Measurements from ENCODE around the gene ANKIB1. TPM values are rescaled to one million over a fixed set of nuclear protein-coding genes. Genes with fewer than 3 reads are reported as not detected.

ANKIB1 gene, protein sequence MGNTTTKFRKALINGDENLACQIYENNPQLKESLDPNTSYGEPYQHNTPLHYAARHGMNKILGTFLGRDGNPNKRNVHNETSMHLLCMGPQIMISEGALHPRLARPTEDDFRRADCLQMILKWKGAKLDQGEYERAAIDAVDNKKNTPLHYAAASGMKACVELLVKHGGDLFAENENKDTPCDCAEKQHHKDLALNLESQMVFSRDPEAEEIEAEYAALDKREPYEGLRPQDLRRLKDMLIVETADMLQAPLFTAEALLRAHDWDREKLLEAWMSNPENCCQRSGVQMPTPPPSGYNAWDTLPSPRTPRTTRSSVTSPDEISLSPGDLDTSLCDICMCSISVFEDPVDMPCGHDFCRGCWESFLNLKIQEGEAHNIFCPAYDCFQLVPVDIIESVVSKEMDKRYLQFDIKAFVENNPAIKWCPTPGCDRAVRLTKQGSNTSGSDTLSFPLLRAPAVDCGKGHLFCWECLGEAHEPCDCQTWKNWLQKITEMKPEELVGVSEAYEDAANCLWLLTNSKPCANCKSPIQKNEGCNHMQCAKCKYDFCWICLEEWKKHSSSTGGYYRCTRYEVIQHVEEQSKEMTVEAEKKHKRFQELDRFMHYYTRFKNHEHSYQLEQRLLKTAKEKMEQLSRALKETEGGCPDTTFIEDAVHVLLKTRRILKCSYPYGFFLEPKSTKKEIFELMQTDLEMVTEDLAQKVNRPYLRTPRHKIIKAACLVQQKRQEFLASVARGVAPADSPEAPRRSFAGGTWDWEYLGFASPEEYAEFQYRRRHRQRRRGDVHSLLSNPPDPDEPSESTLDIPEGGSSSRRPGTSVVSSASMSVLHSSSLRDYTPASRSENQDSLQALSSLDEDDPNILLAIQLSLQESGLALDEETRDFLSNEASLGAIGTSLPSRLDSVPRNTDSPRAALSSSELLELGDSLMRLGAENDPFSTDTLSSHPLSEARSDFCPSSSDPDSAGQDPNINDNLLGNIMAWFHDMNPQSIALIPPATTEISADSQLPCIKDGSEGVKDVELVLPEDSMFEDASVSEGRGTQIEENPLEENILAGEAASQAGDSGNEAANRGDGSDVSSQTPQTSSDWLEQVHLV
- total RNA-seq (10 to 100 TPM; 71.0 to 75.1 TPM), polyA plus RNA-seq (10 to 100 TPM; 12.0 to 17.0 TPM)
- long read RNA-seq, donor 1, partial matches to known transcripts: 12 of 25 reads
- long read RNA-seq, donor 1, other reads (novel, unspliced or antisense): 13 of 25 reads
- long read RNA-seq, donor 2, full-length matches to known transcripts: 2 of 28 reads
- long read RNA-seq, donor 2, partial matches to known transcripts: 13 of 28 reads
- long read RNA-seq, donor 2, other reads (novel, unspliced or antisense): 13 of 28 reads

DNA sequence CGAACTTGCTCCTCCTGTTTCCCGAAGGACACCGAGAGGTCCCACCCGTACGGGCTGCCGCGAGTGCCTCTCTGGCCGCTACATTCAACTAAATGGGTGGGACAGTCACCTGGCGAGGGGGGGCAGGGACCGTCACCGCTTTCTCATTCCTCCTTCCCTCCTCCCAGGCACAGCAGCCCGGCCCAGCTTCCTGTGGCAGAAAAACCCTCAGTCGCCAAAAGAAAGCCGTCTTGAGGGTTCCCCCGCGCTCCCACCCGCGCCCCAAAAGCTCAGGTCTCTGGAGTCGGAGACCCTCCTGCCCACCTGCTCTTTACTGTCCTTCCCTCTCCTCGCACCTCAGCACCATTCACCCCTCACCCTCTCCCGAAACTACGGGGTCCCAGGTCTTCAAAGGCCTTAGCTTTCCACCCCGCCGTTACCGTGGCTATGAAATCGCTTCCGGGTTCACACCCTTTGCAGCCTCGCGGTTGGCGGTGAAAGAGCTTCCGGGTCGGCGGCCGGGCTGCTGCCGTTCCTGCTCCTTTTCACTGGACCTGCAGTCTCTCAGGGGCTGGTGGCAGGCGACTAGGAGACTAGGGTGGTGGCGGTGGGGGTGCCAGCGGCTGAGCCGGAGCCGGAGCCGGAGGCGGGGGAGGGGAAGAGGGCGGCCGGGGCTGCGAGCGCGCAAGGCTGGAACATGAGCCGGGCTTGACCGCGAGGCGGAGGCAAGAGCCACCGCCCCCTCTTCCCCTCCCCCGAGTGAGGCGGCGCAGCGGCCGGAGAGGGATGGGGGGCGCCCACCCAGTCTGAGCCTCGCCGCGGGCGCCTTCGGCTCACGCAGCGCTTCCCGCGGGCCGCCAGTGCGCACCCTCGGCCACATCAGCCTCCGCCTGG is at the start of gene ANKIB1, which contains the start of gene KRIT1:
Gene ANKIB1 (plus strand): TSS at position 488 of the 873 bp plus-strand sequence. CDS start 49,005 bp downstream, outside the sequence.
Gene KRIT1 (minus strand): TSS at position 428 of the 873 bp plus-strand sequence. CDS start 3,779 bp downstream, outside the sequence.
- Histone ChIP-seq H3K4me3 (ENCODE audit: low read length in 2 of 2) (peak within 1 kb of the TSS; percentile 87 to 94), H3K36me3 (ENCODE audit: control insufficient read depth in 1 of 2, insufficient read depth in 2 of 2, low read length in 1 of 2) (peaks cover 0 to 2% of the 10 kb centered on the region in 2 donors), H3K27me3 (ENCODE audit: control insufficient read depth in 1 of 2, insufficient read depth in 2 of 2, low read length in 1 of 2) (no peaks in the 10 kb centered on the region), H3K9me3 (ENCODE audit: control insufficient read depth, low read length) (no peaks in the 10 kb centered on the region), H3K4me1 (ENCODE audit: control insufficient read depth in 1 of 2, insufficient read depth in 2 of 2, low read length in 2 of 2) (no peaks in the 10 kb centered on the region), H3K27ac (ENCODE audit: low read depth in 1 of 2, low read length in 2 of 2) (peak within 1 kb of the TSS; percentile 46 to 84)
- WGBS, 2 donors: 0% methylated on average over 50 to 71 of the region's 71 CpGs
- intact Hi-C loops (cut with DNase I): loop anchor here (5.0 to 10.0 kb wide), 5 partner anchors 37 to 209 kb away; no protein-coding TSS in a partner anchor
- ATAC-seq (ENCODE audit: low FRiP score) (peak; percentile 94), DNase-seq (peak; percentile 93 to 96)

DNA sequence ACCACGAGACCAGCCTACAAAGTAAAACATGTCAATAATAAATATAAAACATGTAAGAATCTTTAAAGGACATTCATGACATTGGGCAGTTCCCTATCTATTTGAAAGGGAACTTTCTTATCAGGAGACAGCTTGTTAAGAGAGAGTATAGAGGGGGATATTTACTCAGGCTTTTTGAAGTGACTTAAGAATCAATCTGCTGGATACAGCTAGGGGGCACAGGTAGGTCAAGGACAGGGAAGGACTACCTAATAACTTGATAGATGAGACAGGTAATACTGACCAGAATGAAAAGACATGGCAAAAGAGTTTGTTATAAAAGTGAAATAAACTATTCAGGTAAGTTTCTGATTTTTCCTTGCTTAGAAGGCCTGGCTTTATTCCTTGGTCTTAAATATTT is 45.0 kb upstream of the ANKIB1 start:
- peaks cover 4 to 6% of the 10 kb centered on the region in 2 donors for H3K36me3 ChIP-seq (ENCODE audit: control insufficient read depth in 1 of 2, insufficient read depth in 2 of 2, low read length in 1 of 2)
- WGBS, 2 donors: 95 to 96% methylated on average over 1 of the region's 1 CpG
- H3K9me3 ChIP-seq (ENCODE audit: control insufficient read depth, low read length): no peaks in the 10 kb centered on the region
- H3K4me1 ChIP-seq (ENCODE audit: control insufficient read depth in 1 of 2, insufficient read depth in 2 of 2, low read length in 2 of 2): no peaks in the 10 kb centered on the region
- H3K4me3 ChIP-seq (ENCODE audit: low read length in 2 of 2): no peak overlapping the region
- no peak for DNase-seq
- no peaks in the 10 kb centered on the region for H3K27me3 ChIP-seq (ENCODE audit: control insufficient read depth in 1 of 2, insufficient read depth in 2 of 2, low read length in 1 of 2)
- intact Hi-C loops (cut with DNase I): no loop called here
- ATAC-seq (ENCODE audit: low FRiP score): no peak
- no peak overlapping the region for H3K27ac ChIP-seq (ENCODE audit: low read depth in 1 of 2, low read length in 2 of 2)

DNA sequence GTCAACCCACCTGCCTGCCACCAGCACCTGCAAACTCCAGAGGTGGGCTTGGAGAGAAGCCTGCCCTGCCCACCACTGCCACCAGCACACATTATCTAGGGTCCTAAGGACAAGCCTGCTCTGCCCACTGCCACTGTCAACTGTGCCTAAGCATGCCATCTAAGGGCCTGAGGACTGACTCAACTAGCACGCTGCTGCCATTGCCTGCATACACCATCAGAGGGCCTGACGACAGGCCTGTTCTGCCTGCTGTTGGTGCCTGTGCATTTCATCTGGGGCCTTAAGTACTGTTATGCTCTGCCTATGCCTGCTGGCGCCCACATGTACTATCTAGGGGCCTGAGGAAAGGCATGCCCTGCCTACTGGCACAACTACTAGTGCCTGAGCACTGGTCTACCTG is 39.8 kb upstream of the ANKIB1 start:
- no peak overlapping the region for H3K4me3 ChIP-seq (ENCODE audit: low read length in 2 of 2)
- H3K4me1 ChIP-seq (ENCODE audit: control insufficient read depth in 1 of 2, insufficient read depth in 2 of 2, low read length in 2 of 2): no peaks in the 10 kb centered on the region
- peaks cover 1% of the 10 kb centered on the region for H3K9me3 ChIP-seq (ENCODE audit: control insufficient read depth, low read length)
- no peaks in the 10 kb centered on the region for H3K27me3 ChIP-seq (ENCODE audit: control insufficient read depth in 1 of 2, insufficient read depth in 2 of 2, low read length in 1 of 2)
- H3K36me3 ChIP-seq (ENCODE audit: control insufficient read depth in 1 of 2, insufficient read depth in 2 of 2, low read length in 1 of 2): peaks cover 6 to 12% of the 10 kb centered on the region in 2 donors
- 97 to 98% methylated on average over 3 of the region's 3 CpGs for WGBS, 2 donors
- intact Hi-C loops (cut with DNase I): no loop called here
- ATAC-seq (ENCODE audit: low FRiP score) (no peak), DNase-seq (no peak)
- H3K27ac ChIP-seq (ENCODE audit: low read depth in 1 of 2, low read length in 2 of 2): no peak overlapping the region

DNA sequence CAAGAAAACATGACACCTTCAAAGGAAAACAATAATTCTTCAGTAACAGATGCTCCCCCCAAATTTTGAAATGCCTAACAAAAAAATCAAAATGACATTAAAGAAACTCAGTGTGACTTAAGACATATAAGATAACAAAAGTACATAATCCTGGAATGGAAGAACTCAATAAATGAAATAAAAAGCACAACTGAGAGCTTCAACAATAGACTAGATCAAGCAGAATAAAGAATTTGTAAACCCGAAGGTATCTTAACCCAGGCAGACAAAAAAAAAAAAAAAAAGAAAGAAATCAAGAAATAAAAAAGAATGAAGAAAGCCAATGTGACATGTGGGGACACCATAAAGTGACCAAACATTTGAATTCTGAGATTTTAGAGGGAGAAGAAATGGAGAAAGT is 39.1 kb upstream of the ANKIB1 start:
- WGBS, 2 donors: 97% methylated on average over 1 of the region's 1 CpG
- Histone ChIP-seq H3K4me3 (ENCODE audit: low read length in 2 of 2) (no peak overlapping the region), H3K36me3 (ENCODE audit: control insufficient read depth in 1 of 2, insufficient read depth in 2 of 2, low read length in 1 of 2) (peaks cover 6 to 14% of the 10 kb centered on the region in 2 donors), H3K4me1 (ENCODE audit: control insufficient read depth in 1 of 2, insufficient read depth in 2 of 2, low read length in 2 of 2) (no peaks in the 10 kb centered on the region), H3K27ac (ENCODE audit: low read depth in 1 of 2, low read length in 2 of 2) (no peak overlapping the region), H3K9me3 (ENCODE audit: control insufficient read depth, low read length) (peaks cover 1% of the 10 kb centered on the region), H3K27me3 (ENCODE audit: control insufficient read depth in 1 of 2, insufficient read depth in 2 of 2, low read length in 1 of 2) (no peaks in the 10 kb centered on the region)
- ATAC-seq (ENCODE audit: low FRiP score) (no peak), DNase-seq (no peak)
- intact Hi-C loops (cut with DNase I): no loop called here

DNA sequence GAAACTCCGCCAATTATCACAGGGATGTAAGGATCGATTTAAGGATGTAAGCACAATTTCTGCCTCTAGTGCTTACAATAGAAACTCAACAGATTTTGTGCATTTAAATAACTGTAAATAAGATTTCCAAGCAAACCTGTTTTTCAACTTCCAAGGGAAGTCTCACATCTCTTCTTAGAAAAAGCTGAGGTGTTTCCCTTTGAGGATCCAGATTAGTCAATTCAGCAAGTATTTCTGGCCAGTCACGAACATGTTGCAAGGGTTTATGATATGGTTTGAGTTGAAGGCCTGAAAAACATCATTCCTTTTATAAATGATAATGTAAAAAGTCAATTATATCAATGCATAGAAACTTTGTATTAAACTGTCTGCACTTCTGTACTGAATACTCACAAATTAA is 24.0 kb upstream of the ANKIB1 start:
- no peaks in the 10 kb centered on the region for H3K9me3 ChIP-seq (ENCODE audit: control insufficient read depth, low read length)
- no peak overlapping the region for H3K4me3 ChIP-seq (ENCODE audit: low read length in 2 of 2)
- no peaks in the 10 kb centered on the region for H3K4me1 ChIP-seq (ENCODE audit: control insufficient read depth in 1 of 2, insufficient read depth in 2 of 2, low read length in 2 of 2)
- no peak for ATAC-seq (ENCODE audit: low FRiP score)
- H3K36me3 ChIP-seq (ENCODE audit: control insufficient read depth in 1 of 2, insufficient read depth in 2 of 2, low read length in 1 of 2): peaks cover 0 to 5% of the 10 kb centered on the region in 2 donors
- H3K27me3 ChIP-seq (ENCODE audit: control insufficient read depth in 1 of 2, insufficient read depth in 2 of 2, low read length in 1 of 2): no peaks in the 10 kb centered on the region
- no peak overlapping the region for H3K27ac ChIP-seq (ENCODE audit: low read depth in 1 of 2, low read length in 2 of 2)
- intact Hi-C loops (cut with DNase I): loop anchor here in 1 of 2 donors (10.0 kb wide), 1 partner anchor 117 kb away; no protein-coding TSS in a partner anchor
- DNase-seq: no peak
- WGBS, 2 donors: 97 to 98% methylated on average over 3 of the region's 3 CpGs

DNA sequence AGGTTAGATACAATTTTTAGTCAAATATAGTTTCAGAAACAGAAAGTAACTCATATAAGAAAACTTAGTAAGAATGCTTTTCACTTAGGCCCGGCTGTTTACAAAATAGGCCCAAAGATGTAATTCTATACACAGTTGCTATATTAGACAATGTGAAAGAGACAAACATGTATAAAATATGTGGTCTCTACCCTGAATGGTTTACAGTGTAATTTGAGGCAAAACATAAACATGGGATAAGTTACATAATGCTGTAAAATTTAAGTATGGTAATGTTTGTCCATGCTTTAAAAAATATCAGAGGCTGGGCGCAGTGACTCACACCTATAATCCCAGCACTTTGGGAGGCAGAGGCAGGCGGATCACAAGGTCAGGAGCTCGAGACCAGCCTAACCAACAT is 18.8 kb upstream of the ANKIB1 start:
- no peaks in the 10 kb centered on the region for H3K4me1 ChIP-seq (ENCODE audit: control insufficient read depth in 1 of 2, insufficient read depth in 2 of 2, low read length in 2 of 2)
- WGBS, 2 donors: 91 to 93% methylated on average over 4 of the region's 4 CpGs
- H3K27me3 ChIP-seq (ENCODE audit: control insufficient read depth in 1 of 2, insufficient read depth in 2 of 2, low read length in 1 of 2): no peaks in the 10 kb centered on the region
- peaks cover 0 to 2% of the 10 kb centered on the region in 2 donors for H3K36me3 ChIP-seq (ENCODE audit: control insufficient read depth in 1 of 2, insufficient read depth in 2 of 2, low read length in 1 of 2)
- ATAC-seq (ENCODE audit: low FRiP score) (no peak), DNase-seq (no peak)
- H3K9me3 ChIP-seq (ENCODE audit: control insufficient read depth, low read length): no peaks in the 10 kb centered on the region
- no peak overlapping the region for H3K27ac ChIP-seq (ENCODE audit: low read depth in 1 of 2, low read length in 2 of 2)
- intact Hi-C loops (cut with DNase I): loop anchor here in 1 of 2 donors (10.0 kb wide), 1 partner anchor 122 kb away; no protein-coding TSS in a partner anchor
- no peak overlapping the region for H3K4me3 ChIP-seq (ENCODE audit: low read length in 2 of 2)

DNA sequence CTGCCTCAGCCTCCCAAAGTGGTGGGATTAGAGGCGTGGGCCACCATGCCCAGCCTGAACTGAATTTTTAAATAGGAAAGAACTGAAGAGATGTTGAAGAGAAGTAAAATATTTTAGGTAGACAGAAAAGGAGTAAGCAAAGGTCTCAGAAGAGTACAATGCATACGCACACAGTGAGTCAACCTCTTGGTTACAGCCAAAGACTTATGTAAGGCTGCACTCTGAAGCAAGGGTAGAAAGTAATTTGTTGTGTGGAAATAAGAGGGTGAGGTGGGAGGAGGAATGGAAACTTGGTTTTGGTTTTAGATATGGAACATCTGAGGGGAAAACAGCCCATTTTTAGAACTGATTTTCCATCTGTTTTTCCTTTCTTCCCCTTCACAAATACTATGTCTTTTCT is 17.7 kb upstream of the ANKIB1 start:
- no peak overlapping the region for H3K4me3 ChIP-seq (ENCODE audit: low read length in 2 of 2)
- H3K4me1 ChIP-seq (ENCODE audit: control insufficient read depth in 1 of 2, insufficient read depth in 2 of 2, low read length in 2 of 2): no peaks in the 10 kb centered on the region
- no peak overlapping the region for H3K27ac ChIP-seq (ENCODE audit: low read depth in 1 of 2, low read length in 2 of 2)
- no peaks in the 10 kb centered on the region for H3K27me3 ChIP-seq (ENCODE audit: control insufficient read depth in 1 of 2, insufficient read depth in 2 of 2, low read length in 1 of 2)
- no peak for ATAC-seq (ENCODE audit: low FRiP score)
- H3K9me3 ChIP-seq (ENCODE audit: control insufficient read depth, low read length): no peaks in the 10 kb centered on the region
- 96 to 98% methylated on average over 2 of the region's 2 CpGs for WGBS, 2 donors
- DNase-seq: no peak
- intact Hi-C loops (cut with DNase I): loop anchor here in 1 of 2 donors (10.0 kb wide), 1 partner anchor 123 kb away; no protein-coding TSS in a partner anchor
- H3K36me3 ChIP-seq (ENCODE audit: control insufficient read depth in 1 of 2, insufficient read depth in 2 of 2, low read length in 1 of 2): peaks cover 0 to 2% of the 10 kb centered on the region in 2 donors

Data from aorta (tissue), 5 donors.